Stimulated activated CD4-positive, alpha-beta T cell treated with anti-CD3 and anti-CD28 coated beads, TNF-alpha, amount 100 ng/mL, for 1 hour (primary cell): ENCODE data around the gene HBEGF.

Source experiments
- DNase-seq, 3 donors: peaks; one replicate each; pipeline ENCODE4 v3.0.0-alpha.2; 2020; ENCODE audit warnings: low read depth in 3 of 3, low spot score in 1 of 3

HBEGF gene

GRCh38 chr5:140346348-140347221 lies at the start of gene HBEGF:
Gene HBEGF, minus strand, starts transcription at chr5:140346603. Its CDS starts 275 bp downstream, at chr5:140346328.
- peak in 1 of 3 donors; percentile 32 for DNase-seq

GRCh38 chr5:140393738-140394137 lies 47.3 kb upstream of the HBEGF start:
- DNase-seq: no peak

- DNase-seq: no peak
These were observed 45.3 kb upstream of the HBEGF start for GRCh38 chr5:140391732-140392131.

GRCh38 chr5:140391312-140391711 lies 44.9 kb upstream of the HBEGF start:
- DNase-seq: no peak

GRCh38 chr5:140388052-140388451 lies 41.6 kb upstream of the HBEGF start:
- DNase-seq: no peak

GRCh38 chr5:140383300-140383699 lies 36.9 kb upstream of the HBEGF start:
- no peak for DNase-seq

GRCh38 chr5:140382866-140383265 lies 36.5 kb upstream of the HBEGF start:
- no peak for DNase-seq

GRCh38 chr5:140381972-140382371 lies 35.6 kb upstream of the HBEGF start:
- DNase-seq: no peak

- no peak for DNase-seq
These were observed 34.9 kb upstream of the HBEGF start for GRCh38 chr5:140381351-140381750.

GRCh38 chr5:140372971-140373487 lies 26.6 kb upstream of the HBEGF start:
- peak in 1 of 3 donors; percentile 11 for DNase-seq

- DNase-seq: no peak
These were observed 25.2 kb upstream of the HBEGF start for GRCh38 chr5:140371356-140372151.

- DNase-seq: no peak
These were observed 21.0 kb upstream of the HBEGF start for GRCh38 chr5:140367256-140368013.

- no peak for DNase-seq
These were observed 20.3 kb upstream of the HBEGF start for GRCh38 chr5:140366589-140367255.

GRCh38 chr5:140365941-140366340 lies 19.5 kb upstream of the HBEGF start:
- DNase-seq: no peak

GRCh38 chr5:140365282-140365681 lies 18.9 kb upstream of the HBEGF start:
- DNase-seq: no peak

GRCh38 chr5:140364472-140364765 lies 18.0 kb upstream of the HBEGF start:
- no peak for DNase-seq

GRCh38 chr5:140363631-140364471 lies 17.4 kb upstream of the HBEGF start:
- no peak for DNase-seq

- DNase-seq: peak; percentile 53 to 81 (median 54)
These were observed 16.6 kb upstream of the HBEGF start for GRCh38 chr5:140362875-140363630.

GRCh38 chr5:140362311-140362710 lies 15.9 kb upstream of the HBEGF start:
- no peak for DNase-seq
